Measurements from ENCODE around the gene HK1. TPM values are rescaled to one million over a fixed set of nuclear protein-coding genes. Genes with fewer than 3 reads are reported as not detected.

Gene HK1
- total and polyA plus RNA-seq, 2 of the 13 experiments (the other 11 are each of a cell fraction or from before 2014, with no cell fraction given): 0.29 to 1.5 TPM

- ChIA-PET POLR2A (no interaction called here), CTCF (ENCODE audit: low intra/inter-chr PET ratio, low total read pairs) (interaction anchor here (1.5 kb wide), 1 partner anchor 154 kb away, joined by 6 read pairs; no protein-coding TSS in a partner anchor)
- WGBS (ENCODE audit: low lambda C conversion rate): 94% methylated on average over 3 of the region's 5 CpGs
- Histone ChIP-seq H3K79me2 (ENCODE audit: insufficient read depth, low read length) (no peaks in the 10 kb centered on the region), H3K4me2 (ENCODE audit: low read depth, low read length) (no peak overlapping the region), H3K4me1 (ENCODE audit: insufficient read depth, low read length) (no peaks in the 10 kb centered on the region), H4K20me1 (ENCODE audit: insufficient read depth, low read length) (no peaks in the 10 kb centered on the region; the same call in 1 of the 2 replicates), H3K27me3 (ENCODE audit: control insufficient read depth in 1 of 2, insufficient read depth in 2 of 2, low read length in 2 of 2) (no peaks in the 10 kb centered on the region), H3K4me3 (replicated peaks in 1 of 3; ENCODE audit: insufficient read depth in 1 of 3, low read depth in 2 of 3, low read length in 3 of 3) (no peak overlapping the region), H2AFZ (ENCODE audit: low read length) (no peak overlapping the region), H3K27ac (ENCODE audit: extremely low read length, insufficient read depth, low read length) (no peak overlapping the region), H3K9me3 (ENCODE audit: low read length) (no peaks in the 10 kb centered on the region), H3K9ac (ENCODE audit: insufficient read depth, low read depth, low read length) (no peak overlapping the region), H3K36me3 (replicated peaks in 1 of 2; ENCODE audit: control insufficient read depth in 1 of 2, insufficient read depth in 2 of 2, low read length in 2 of 2) (peaks cover 2 to 9% of the 10 kb centered on the region in 2 experiments; a peak in 2 of 5 replicates)
- no peak for FAIRE-seq
- no peak for DNase-seq (ENCODE audit: low spot score)
- no peak for TF ChIP-seq ZNF589 (CRISPR knock-in tag; conservative IDR thresholded peaks at IDR 0.05)
- TF ChIP-seq SYNCRIP (IDR thresholded peaks at IDR 0.05; ENCODE audit: insufficient read depth, low read depth, low read length): no peak
- no peak for TF ChIP-seq SNAPC5 (CRISPR knock-in tag; IDR thresholded peaks at IDR 0.05; ENCODE audit: borderline replicate concordance)
- TF ChIP-seq SSRP1 (CRISPR knock-in tag; IDR thresholded peaks at IDR 0.05): no peak
- no peak for TF ChIP-seq HMG20B (CRISPR knock-in tag; conservative IDR thresholded peaks at IDR 0.05)
- TF ChIP-seq MAFG (CRISPR knock-in tag; IDR thresholded peaks at IDR 0.05): no peak
- TF ChIP-seq ZFP62 (CRISPR knock-in tag; IDR thresholded peaks at IDR 0.05): no peak
- TF ChIP-seq ZNF639 (CRISPR knock-in tag; conservative IDR thresholded peaks at IDR 0.05): no peak
- TF ChIP-seq, protein P1, sequence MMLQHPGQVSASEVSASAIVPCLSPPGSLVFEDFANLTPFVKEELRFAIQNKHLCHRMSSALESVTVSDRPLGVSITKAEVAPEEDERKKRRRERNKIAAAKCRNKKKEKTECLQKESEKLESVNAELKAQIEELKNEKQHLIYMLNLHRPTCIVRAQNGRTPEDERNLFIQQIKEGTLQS (CRISPR knock-in tag; IDR thresholded peaks at IDR 0.05): no peak
- no peak for TF ChIP-seq RFXANK (CRISPR knock-in tag; IDR thresholded peaks at IDR 0.05)
- no TSS peak for BruUV-seq (replicated peaks)
- in situ Hi-C loops (cut with HindIII; ENCODE audit: extremely low pct_ligation_motif_present, low pct_unique_long_range_greater_than_20kb): loop anchor here (5.0 to 10.0 kb wide), 2 partner anchors 148 to 266 kb away; no protein-coding TSS in a partner anchor
- intact Hi-C loops (cut with micrococcal nuclease; ENCODE audit: unreplicated experiment): no loop called here
- ATAC-seq: no peak
Observed at GRCh38 chr10:69239136-69239535, 39.2 kb upstream of the HK1 start.

Measured in HepG2 (cell line).